VCaP (cell line): Measurements from ENCODE around the gene TUBA3E.
"Not testable (repeated sequence)": the region's sequence is repeated elsewhere in the genome, so short reads cannot be mapped to it uniquely, and the experiment has no call there.

Experiments used
- H3K27ac ChIP-seq: fragments of 450-650 bp; 2 replicates; pipeline ENCODE4 v1.5.1; 2017
- TF ChIP-seq, protein P1 (sequence below): fragments of 450-650 bp; conservative IDR thresholded peaks from 2 replicates; pipeline ENCODE4 v1.5.1; 2017; ENCODE audit warnings: mild to moderate bottlenecking, moderate library complexity

The TUBA3E gene

DNA sequence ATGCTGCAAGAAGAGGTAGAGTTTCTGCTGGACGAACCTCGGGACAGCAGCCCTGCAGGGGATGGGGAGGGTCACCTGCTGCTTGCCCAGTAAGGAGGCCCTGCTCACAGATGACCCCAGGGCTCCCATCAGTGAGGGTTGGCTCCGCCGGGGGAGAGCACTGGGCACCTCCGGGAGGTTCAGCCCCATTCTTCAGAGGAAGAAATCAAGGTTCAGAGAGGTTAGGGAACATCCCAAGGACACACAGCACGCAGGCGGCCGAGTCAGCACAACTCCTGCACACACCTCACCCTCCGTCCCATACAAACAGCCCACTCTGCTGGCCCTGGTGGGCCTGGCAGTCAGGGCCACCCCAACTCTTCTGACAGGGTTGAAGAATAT is 41.6 kb downstream of the TUBA3E start:
- H3K27ac ChIP-seq: 0 out of 2 replicates have a peak overlapping the region, but pooled peaks have one; percentile 52

DNA sequence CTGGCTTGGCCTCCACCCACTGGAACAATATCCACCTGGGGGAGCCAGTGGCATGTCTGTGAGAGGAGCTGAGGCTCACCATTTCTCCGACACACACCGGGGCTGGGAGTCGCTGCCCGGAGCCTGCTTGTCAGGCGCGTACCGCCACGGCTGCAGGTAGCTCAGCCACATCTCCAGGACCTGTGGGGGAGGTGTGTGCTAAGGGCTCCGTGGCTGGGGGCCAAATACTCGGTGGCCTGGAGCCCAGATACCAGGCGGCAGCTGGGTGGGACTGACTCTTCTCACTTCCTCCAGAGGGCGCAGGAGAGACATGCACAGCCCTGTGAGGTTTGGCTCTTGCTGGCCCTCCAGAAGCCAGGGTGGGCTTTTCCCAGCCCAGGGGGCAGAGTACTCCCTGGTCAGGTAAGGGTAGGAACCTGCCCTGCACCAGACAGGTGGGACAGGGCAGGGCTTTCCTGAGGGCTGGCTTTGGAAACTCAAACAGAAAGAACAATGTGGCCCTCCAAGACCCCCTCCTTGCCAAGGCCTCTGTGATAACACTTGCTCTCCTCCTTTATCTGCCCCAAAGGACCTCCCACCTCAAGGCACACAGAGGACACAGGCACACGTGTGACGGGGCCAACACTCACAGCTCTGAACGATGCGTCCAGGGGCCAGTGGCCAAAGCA is 42.1 kb downstream of the TUBA3E start:
- TF ChIP-seq, protein P1, sequence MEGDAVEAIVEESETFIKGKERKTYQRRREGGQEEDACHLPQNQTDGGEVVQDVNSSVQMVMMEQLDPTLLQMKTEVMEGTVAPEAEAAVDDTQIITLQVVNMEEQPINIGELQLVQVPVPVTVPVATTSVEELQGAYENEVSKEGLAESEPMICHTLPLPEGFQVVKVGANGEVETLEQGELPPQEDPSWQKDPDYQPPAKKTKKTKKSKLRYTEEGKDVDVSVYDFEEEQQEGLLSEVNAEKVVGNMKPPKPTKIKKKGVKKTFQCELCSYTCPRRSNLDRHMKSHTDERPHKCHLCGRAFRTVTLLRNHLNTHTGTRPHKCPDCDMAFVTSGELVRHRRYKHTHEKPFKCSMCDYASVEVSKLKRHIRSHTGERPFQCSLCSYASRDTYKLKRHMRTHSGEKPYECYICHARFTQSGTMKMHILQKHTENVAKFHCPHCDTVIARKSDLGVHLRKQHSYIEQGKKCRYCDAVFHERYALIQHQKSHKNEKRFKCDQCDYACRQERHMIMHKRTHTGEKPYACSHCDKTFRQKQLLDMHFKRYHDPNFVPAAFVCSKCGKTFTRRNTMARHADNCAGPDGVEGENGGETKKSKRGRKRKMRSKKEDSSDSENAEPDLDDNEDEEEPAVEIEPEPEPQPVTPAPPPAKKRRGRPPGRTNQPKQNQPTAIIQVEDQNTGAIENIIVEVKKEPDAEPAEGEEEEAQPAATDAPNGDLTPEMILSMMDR: peak; percentile 83
- H3K27ac ChIP-seq: peak overlapping the region; percentile 52; the same call in 1 of the 2 replicates

More for the DNA sequence above, 41.6 kb downstream of the TUBA3E start:
- TF ChIP-seq, protein P1: no peak

DNA sequence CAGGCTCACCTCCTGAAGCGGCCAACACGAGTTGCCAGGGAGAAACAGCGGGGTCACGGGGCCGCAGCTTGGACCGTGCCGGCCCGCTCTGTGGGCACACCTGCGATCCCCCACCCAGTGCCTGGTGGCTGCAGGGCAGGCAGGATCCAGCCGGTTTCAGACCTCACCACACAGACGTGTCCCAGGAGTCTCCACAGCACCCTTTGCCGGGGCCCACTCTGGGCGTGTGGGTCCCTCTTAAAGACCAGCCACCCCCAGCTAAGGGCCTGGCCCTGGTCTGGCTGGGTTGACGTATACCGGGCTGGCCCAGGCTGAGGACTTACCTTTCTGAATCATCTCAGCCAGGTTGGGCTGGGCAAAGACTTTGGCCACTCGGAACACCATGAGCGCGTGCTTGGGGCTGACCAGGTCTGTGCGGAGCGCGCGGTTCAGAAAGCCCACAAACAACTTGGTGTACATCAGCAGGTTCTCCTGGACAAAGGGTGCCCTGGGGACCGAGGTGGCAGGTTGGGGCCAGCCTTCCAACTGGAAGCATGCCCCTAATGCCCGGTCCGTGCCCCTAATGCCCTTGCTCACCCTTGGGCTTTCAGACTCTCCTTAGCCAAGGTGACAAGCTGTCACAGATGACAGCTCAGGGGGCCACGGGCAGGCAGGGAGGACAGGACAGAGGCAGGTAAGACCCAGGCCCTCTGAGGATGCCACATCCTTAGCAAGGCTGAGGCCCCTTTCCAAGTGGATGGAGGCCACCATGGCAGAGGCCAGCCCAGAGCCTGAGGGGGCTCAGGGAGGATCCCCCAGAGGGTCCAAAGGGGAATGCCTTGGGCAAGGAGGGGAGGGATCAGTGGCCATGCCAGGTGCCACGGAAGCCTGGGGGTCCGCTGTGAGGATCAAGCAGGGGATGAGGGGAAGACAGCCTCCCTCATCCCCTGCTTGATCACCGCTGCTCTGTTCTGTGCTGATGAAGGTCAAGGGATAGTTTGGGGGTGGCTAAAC is 43.2 kb downstream of the TUBA3E start:
- TF ChIP-seq, protein P1: no peak
- peak overlapping the region; percentile 52; the same call in 1 of the 2 replicates for H3K27ac ChIP-seq

DNA sequence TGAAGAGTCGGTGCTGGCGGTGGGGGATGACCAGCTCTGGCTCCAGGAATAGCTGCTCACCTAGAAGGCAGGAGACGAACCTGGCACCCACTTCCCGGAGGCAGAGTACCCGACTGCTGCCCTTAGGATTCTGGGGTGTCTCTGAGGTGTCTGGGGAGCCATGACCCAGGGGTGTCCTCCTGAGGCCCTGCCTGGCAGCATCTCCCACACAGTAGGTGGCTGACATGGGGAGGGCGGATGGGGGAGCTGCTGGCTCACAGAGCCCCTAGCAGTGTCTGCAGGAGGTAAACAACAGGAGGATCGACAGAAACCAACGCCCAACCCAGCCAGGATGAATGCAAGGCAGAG is 43.8 kb downstream of the TUBA3E start:
- H3K27ac ChIP-seq: not testable (repeated sequence)

DNA sequence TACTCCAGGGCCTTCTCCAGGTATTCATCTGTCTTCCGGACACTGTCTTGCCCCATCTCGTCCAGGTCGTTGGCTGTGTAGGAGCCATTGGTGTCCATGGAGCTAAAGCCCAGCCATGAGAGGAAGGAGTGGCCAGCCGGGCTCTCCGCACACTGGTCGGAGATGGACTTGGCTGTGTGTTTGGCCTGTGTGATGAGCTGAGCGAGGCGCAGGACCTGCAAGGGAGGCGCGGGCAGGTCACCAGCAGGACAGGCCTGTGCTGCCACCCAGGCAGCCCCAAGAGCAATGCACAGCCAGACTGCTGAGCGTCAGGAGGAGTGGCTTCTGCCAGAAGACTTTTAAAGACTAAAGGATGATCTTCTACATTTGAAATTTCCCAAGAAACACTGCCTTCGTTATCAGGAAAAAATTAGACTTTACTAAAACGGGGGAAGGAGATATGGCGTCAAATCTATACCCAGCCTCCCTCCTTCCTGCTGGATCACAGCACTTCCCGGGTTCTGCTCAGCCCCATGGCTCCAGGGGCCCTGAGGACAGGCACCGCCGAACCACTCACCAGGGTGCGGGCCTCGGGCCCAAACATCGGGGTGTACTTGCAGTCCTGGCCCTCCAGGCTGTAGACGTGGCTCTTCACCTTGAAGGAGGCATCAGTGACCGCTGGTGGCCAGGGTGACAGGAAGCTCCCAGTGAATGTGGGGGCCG is 44.4 kb downstream of the TUBA3E start:
- H3K27ac ChIP-seq: not testable (repeated sequence)

DNA sequence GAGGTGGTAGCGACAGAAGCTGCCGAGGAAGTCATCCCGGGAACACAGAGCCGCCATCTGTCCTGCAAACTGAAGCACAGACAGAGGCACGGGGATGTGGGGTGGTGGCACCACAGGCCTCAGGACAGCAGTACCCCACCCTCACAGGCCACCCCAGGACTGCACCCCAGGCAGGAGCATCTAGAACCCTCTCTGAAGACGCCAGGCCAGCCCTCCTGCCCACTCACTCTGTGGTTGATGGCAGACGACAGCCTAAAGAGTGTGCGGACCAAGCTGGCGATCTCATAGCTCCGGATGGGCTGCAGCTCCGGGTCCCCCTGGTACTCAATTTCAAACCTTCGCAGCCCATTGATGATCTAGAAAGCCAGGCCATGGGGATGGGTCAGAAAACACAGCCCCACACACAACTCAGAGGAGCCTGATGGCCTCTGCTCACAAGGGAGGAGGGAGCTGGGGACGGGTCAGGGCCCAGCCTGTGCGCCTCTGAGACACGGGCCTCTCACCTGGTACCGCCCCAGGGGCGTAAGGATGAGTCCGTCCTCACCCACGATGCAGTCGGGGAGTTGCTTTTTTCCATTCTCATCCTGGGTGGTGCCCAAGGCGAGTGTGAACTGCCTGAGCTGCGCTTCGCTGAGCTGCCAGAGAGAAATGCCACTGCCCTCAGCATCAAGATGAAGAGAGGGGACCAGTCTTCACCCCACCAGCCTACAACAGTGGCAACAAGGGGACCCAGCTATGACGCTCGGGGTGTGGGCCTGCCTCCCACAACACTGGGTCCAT is 45.2 kb downstream of the TUBA3E start:
- no peak overlapping the region for H3K27ac ChIP-seq
- TF ChIP-seq, protein P1: no peak

DNA sequence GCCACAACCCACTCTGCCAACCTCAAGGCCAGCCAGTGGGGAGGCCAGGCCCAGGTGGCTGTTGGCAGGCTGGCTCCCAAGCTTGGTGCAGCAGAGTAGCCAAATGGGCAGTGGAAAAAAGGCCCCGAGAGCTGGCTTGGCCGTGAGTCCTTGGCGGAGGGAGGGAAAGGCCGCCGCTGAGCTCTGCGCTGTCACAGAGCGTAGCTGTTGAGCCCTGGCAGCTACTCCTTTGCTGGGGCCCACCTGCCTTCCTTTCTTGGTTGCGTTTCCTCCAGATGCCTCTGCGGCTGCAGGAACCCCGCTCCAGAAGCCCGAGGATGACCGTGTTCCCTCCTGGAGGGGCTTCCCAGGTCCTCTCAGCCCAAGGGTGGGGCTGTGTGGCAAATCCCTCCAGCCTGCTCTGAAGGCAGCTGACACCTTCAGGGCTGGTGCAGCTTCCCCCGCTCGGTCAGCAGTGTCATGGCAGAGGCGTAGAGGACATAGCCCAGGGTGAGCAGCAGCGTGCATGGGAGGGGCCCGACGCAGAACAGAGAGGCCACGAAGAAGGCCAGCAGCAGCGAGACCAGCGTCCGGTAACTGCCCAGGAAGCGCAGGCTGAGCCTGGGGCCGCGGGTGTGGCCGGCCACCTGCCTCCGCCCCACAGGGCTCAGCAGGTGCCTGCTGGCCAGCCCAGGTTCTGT is 46.0 kb downstream of the TUBA3E start:
- H3K27ac ChIP-seq: not testable (repeated sequence)

DNA sequence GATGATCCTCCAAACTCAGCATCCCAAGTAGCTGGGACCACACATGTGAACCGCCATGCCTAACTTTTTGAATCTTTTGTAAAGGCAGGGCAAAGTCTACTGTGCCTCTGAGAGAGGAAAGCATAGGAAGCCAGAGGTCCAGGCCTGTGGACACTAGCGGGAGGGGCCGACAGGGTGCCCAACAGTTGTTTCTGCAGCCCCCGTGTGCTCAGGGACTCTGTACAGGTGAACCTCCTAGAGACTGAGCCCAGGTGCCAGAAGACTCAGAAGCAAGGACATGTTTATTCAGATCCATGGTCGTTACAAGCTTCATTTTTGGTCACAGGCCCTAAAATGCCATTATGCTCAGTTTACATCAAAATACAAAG is 47.1 kb downstream of the TUBA3E start:
- not testable (repeated sequence) for H3K27ac ChIP-seq
